Islet of Langerhans (tissue), 1 donor: Measurements from ENCODE around the gene GPR101.

ENCODE experiments used
- FAIRE-seq: peaks from one replicate; lab custom pipeline; 2011; peaks lifted over from hg19 to GRCh38; lab: Jason Lieb, UNC

GPR101 gene, protein sequence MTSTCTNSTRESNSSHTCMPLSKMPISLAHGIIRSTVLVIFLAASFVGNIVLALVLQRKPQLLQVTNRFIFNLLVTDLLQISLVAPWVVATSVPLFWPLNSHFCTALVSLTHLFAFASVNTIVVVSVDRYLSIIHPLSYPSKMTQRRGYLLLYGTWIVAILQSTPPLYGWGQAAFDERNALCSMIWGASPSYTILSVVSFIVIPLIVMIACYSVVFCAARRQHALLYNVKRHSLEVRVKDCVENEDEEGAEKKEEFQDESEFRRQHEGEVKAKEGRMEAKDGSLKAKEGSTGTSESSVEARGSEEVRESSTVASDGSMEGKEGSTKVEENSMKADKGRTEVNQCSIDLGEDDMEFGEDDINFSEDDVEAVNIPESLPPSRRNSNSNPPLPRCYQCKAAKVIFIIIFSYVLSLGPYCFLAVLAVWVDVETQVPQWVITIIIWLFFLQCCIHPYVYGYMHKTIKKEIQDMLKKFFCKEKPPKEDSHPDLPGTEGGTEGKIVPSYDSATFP

DNA sequence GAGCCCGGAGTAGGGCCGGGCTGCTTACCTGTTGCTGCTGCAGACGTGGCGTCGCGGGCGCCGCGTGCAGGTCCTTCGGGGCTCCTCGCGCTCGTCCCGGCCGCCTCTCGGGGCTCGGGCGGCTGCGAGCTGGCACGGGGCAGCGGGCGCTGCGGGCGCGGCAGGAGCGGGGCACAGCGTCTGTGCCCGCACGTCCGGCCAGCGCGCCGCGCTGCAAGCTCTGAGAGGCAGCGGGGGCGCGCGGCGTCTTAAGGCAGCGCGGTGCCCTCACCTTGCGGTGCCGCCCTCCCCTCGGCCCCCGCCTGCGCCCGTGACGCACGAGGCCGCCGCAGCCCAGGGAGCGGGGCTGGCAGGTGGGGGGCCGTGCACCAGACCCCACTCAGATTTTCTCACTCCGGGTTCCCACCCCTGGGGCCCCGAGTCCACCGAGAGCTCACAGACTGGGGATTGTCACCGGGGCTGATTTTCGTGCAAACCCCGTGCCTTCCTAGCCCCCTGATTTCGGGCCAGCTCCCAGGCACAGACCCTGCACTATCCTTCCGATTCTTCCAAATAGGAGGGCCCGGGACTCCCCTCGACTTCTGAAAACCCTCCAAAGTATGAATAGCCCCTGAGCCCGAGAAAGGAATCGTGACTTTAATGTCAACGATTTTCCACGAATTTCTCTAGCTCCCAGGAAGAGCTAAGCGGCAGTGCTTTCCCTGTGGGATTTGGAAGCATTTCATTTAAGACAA, at the start of gene GPR101:
GPR101 (minus strand) TSS at position 222 of the 734 bp plus-strand sequence. CDS start 2,321 bp downstream, outside the sequence.
- no peak for FAIRE-seq

DNA sequence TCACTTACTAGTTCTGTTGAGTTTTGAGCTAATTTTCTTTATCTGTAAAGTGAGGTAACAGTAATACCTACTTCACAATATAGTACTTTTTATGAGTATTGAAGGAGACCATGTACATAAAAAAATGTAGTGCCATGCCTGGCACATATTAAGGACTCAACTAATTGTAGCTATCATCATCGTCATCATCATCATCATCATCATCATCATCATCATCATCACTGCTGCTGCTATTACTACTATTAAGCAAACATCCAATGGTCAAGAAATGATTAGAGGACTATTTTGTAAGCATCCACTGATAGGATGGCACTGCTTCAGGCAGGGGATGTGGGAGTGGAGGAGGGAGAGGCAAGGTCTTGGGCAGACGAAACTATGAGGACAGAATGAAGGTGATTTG, 47.4 kb upstream of the GPR101 start:
- no peak for FAIRE-seq

DNA sequence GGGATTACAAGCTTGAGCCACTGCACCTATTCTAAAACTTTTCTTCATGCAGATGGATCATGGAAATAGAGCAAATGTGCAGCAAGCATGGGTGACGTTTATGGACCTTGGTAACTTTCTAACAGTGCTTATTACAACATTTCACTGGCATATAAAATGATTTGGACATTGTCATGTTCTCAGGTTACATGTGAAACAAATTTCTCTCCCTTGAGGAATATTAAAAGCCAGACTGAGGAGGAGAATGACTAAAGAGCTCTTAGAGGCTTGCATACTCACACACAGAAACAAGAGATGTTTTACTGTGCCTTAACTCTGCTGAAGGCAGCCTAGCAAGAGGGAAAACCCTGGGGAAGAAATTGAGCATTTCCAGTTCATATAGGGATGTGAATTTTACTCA, 38.6 kb upstream of the GPR101 start:
- no peak for FAIRE-seq

DNA sequence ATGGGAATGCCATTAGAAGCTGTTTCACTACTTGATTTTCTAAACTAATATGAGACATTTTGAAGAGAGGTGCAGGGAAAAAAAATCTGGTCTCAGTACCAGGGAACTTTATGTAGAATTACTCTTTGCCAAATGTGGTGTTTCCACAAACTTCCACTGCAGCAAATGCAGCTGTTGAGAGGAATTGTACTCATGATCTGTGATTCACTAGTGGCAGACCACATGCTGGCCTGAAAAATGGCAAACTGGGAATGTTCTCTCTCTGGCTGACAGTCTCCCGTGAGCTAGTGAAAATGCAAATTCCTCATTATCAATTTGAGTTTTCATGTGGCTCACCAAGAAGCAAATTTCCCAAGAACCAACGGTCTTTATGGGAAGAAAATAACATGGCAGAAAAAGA, 37.8 kb upstream of the GPR101 start:
- FAIRE-seq, result no peak

DNA sequence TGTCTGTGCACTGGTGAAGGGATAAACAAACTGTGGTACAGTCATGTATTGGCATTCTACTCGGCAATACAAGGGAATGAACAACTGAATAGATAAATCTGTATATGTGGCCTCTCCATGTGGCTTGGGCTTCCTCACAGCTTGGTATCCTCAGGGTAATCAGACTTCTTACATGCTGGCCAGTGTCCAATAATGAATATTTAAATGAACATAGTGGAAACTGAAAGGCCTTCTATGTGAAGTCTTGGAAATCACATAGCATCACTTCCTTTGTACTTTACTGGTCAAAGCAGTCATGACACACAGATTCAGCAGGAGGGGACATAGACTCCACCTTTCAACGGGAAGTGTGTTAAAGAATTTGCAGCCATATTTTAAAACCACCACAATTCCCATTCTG, 33.4 kb upstream of the GPR101 start:
- no peak for FAIRE-seq

DNA sequence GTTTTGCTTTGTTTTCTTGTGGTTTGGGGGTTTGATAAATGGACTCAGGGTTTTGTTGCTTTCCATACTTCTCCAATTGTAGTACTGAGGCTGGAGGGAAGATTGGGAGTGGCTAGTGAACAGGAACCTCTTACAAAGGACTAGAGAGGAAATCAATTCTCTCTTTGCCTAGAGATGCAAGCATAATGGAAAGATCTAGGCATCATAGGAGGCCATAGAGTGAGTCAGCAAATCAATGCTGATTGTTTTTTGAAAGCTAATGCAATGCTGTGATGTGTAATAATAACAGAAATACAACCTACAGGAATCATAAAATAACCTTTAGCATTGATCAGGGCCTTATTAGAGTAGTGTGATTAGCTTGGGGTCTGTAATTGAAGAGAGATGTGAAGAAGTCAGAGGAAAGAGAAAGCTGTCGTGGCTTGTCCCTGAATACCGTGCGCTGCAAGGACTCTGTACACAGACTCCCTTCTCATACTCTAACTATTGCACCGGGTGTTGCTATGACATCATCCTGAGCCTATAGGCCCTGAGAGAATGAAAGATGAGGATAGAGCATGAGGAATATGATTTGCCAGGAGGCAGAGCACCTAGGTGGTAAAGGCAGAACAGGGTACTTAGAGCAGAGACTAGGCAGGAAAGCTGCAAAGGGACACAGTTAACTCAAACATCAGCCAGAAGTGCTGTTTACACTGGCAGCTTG, 29.3 kb upstream of the GPR101 start:
- no peak for FAIRE-seq

DNA sequence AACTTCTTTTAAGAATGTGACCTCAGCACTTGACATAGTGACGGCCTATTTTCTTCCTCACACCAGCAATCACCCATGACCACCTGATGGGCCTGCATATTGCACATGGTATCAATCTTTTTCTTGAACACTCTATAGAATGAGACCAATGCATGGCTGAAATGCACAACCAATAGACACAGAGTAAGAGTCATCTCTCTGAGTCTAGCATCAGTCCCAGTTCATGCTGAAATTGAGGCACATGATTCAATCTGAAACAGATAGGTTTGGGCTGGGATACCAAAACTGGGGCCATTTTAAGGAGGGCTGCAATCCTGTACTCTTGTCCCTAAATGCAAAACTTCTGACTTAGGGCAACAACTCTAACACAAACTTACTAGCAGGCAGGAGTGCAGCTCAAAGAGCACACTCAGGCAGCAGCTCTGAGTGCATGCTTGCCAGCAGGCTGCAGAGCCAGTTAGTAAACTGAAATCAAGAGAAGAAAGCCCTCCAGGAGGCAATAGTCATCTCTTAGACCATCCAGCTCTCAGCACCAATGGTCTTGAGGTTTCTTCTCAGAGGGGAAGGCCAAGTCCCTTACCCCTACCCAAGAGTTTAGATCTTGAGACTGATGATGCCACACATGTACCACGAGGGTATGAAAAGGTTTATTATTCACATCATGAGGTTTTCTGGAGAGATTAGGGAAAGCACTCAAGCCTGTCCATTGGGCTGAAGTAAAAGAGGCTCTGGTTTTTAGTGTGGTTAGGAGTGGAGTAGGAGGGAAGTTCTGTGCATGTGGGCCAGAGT, 24.7 kb upstream of the GPR101 start:
- FAIRE-seq, result no peak

DNA sequence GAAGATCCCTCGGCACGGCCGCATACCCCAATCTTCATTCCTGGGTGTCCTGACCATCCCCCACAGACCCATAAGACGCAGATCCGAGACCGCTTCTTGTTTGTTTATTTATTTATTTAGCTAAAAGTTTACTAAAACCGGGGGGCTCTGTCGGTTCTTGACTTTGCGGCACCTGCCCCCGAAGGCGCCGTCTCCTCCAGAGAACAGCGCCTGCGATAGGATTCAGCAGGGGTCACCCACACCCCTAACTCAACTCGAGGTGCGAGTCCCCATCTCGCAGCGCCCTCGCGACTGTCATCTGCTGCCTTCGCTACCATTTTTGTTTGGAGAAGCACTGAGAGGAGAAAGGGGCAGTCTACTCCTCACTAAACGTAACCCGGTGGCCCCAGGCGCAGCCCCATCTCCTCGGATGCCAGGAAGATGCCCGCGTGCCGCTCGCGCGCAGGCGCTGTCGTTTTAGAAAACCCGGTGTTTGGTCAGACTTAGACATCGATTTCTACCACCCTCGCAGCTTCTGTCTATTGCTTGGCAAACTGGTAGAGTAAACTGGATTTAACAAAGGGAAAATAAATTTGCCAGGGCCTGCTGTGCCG, 18.9 kb upstream of the GPR101 start:
- FAIRE-seq, result no peak

DNA sequence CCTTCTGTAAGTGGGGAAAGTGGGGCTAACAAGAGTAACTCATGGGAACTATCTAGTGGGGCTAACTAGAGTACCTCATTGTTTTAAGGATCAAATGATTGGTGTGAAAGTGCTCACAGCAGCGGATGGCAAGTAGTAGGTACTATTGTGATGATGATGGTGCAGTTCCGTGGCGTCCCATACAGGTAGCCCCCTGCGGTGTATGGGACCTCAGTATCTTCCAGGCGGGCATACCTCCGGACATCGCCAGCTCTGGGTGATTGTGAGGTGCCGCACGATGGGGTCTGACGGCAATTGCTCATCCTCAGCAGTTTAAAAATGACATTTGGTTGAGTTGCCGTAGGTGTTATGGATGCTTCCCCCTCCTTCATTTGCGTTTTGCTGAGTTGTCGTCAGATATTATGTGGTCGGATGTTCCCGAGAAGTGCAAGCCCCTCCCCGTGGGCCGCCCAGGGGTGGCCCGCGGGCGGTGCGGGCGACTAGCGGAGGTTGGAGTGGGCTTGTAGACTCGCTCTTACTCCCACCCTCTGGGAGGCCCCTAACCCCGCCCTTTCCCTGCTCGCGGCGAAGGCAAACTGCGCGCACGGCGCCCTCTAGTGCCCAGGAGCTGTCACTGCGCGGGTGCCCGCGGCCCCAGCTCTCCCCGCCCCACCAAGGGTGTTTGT, 18.3 kb upstream of the GPR101 start:
- FAIRE-seq, result no peak

DNA sequence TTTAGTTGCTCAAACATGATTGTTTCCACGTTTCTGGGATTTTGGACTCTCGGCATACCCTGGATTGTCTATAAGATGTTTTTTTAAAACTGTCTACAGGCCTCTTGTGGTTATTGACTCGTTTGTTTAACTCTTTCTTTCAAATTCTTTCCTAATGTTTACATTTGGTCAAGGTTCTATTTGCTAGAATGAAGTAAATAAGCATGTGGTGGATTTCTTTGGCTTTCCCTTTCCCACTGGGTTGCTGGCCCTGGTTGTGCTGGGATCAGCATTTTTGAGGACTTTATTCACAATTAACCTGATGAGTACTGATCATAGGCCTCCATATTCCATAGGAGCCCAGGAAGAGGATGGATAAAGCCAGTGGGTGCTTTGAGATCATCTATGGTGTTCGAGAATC, 11.1 kb upstream of the GPR101 start:
- FAIRE-seq, result no peak

DNA sequence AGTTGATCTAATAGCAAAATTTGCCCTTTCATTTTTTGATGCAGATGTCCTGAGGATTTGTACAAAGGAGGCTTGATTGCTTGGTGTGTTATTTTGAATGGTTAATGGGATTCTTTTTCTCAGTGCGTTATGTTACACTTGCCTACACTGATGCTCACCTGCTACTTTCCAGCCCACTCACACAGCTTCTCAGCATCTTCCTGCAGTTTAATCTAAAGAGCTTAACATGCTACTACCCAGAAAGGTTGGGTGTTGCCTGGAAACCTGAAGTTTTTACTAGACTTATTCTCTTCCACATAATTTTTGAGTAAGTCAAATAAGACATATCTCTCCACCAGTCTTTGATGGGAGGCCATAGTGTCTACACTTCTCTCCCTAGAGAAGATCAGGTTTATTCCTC, 9.9 kb upstream of the GPR101 start:
- no peak for FAIRE-seq

DNA sequence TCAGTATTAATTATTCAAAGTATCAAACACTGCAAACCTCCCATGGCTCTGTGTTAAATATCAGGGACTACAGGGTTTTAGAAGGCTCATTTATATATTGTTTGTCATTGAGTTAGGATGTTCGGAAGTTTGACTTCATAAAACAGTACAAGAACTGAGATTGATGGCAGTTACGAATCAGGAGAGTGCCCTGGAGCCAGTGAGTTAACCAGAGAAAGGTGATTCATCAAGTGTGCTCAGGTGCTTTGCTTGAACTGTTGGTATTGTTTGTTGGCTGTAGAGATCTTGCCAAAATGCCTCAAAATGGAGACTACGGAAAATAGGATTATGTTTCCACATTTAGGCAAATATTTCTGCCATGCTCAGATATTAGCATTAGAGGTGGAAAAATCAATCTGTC, 7.5 kb upstream of the GPR101 start:
- no peak for FAIRE-seq

DNA sequence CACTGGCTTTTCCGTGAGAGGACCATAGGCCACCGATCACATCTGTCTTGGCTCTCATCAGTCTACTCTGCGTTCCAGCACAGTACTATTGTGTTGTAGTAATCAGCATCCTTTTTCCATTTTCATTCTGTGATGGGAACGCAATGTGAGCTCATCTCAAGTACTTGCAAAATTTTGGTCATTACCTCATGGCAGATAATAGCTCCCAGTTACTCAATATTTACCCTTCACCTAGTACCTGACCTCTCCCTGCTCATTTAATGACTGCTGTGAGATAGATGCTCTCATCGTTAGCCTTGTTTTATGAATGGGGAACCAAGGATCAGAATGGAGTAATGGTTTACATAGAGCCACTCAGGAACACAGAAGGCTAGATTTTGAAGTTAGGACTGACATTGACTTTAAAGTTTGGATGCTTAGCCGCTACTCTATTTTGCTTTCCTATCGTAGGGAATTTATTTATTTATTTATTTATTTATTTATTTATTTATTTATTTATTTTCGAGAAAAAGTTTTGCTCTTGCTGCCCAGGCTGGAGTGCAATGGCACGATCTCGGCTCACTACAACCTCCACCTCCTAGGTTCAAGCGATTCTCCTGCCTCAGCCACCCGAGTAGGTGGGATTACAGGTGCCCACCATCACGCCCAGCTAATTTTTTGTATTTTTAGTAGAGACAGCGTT, 6.5 kb upstream of the GPR101 start:
- no peak for FAIRE-seq

DNA sequence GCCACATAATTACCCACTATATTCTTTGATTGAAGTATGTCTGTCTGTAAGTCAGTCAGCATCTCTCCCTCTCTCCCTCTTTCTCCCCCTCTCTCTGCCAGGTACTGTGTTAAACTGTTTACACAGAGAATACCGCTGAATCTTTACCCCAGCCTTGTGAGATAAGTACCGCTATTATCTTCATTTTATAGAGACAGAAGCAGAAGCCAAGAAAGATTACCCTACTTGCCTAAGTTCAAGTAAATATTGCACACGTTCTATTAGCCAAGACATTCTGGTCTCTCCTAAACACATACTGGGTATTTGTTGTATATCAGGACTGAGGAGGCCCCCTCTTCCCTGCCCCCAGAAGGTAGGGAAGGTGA, 695 bp upstream of the GPR101 start:
- FAIRE-seq, result no peak

DNA sequence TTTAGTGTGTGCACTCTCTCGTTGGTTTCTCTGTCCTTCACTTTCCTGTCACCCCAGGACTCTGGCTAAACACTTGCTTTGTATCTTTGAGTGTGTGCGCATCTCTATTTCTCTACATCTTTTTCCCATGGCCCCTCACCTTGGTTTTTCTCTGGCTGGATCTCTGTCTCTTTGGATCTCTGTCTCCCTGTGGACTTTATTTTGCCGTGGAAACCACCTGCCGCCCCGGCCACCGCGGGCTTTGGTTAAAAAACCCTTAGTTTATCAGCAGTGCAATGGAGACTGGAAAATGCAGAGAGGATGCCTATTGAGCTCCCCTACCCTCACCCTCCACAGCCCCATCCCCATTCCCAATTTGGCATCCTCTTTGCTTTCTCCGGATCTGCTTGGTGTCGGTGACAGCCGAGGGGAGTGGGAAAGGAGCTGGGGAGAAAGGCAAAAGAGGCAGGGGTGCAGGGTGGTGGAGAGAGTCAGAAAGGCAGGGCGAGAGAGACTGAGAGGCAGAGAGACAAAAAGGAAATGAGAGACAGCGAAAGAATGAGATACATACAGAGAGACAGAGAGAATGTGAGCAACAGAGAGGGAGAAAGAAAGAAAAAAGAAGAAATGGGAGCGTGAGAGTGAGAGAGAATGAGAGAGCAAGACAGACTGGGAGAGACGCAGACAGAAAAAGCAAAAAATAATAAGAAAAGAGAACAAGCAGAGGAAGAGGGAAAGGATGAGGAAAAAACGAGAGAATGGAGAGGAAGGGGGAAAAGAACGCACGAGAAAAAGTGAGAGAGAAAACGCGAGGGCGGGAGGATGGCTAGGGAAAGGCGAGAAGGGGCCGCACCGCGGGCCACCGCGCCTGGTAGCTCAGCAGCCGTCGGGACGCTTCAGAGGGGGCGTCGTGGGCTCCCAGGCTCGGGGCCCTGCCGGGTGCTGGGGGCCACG, 688 bp downstream of the GPR101 start:
- FAIRE-seq, result no peak

DNA sequence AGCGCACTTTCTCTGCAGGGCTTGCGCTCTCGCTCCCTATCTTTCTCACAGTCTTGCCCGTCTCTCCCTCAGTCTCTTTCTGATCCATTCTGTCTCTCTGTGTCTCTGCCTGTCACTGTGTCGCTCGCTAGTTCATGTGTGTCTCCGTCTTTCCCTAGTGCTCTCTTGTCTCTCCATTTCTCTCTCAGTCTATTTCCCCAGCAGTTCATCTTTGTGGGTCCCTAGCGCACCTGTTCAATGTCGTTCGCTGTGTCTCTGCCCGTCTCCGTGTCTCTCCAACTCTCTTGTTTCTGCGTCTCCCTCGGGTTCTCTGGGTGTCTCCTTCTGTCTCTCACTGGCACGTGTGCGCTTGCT, 1.5 kb downstream of the GPR101 start:
- FAIRE-seq, result no peak

DNA sequence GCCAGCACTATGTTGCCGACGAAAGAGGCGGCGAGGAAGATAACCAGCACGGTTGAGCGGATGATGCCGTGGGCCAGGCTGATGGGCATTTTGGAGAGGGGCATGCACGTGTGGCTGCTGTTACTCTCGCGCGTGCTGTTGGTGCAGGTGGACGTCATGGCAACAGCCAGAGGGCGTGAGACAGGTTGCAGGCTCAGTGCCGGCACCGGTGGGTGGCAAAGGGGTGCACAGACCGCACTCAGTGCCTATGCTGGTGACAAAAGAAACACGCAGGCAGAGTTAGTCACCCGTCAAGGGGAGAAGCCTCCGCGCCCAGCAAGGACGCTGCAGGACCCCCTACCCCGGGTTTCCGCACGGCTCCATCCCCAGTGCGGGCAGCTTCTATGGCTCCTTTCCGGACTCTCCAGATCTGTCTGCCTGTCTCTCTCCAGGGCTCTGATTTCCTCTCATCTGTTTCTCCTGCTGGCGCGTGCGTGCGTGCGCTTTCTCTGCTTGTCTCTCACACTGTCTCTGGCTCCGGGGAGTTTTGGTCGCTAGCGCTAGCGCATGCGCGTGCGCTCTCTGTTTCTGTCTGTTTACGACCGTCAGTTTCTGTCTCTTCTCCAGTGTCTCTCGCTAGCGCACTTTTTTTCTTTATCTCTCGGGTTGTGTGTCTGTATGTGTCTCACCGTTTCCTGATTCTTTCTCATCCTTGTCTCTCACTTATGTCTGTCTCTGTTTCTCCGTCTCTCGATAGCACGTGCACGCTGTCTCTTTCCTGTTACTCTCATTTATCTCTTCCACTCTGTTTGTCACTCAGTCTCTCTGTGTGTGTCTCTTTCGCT, 2.1 kb downstream of the GPR101 start:
- no peak for FAIRE-seq

DNA sequence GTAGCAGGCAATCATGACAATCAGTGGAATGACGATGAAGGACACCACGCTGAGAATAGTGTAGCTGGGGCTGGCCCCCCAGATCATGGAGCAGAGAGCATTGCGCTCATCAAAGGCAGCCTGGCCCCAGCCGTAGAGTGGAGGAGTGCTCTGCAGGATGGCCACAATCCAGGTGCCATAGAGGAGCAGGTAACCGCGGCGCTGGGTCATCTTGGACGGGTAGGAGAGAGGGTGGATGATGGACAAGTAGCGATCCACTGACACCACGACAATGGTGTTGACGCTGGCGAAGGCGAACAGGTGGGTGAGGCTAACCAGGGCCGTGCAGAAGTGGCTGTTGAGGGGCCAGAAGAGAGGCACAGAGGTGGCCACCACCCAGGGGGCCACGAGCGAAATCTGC, 2.8 kb downstream of the GPR101 start:
- no peak for FAIRE-seq

DNA sequence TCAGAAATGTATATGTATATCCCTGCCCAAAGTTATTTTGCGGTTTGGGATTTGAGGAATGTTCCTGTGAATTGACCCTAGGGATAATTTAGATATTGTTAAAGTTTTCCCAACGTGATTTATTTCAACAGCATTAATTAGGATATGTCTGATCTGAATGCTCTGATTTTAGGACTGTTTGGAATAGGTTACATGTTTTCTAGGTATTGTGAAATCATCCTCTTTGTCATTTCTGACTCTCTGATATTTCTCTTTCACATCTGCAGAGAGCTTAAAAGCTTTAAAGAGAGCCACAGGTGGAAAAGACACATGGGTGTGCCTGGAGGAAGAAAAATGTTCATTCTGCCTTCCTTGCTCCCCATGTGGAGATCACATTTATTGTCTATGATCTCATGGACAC, 5.1 kb downstream of the GPR101 start:
- FAIRE-seq, result no peak
